NK-92 treated with Interleukin-12 subunit alpha and Interleukin-12 subunit beta, amount 100 ng/mL, for 24 hours (cell line): ENCODE data around the gene ODAD3.
A peak's percentile ranks its signal among the peaks of the same experiment; 100 is the strongest.
"Not testable (repeated sequence)": the region's sequence is repeated elsewhere in the genome, so short reads cannot be mapped to it uniquely, and the experiment has no call there.

Experiments used
- DNase-seq: peaks from one replicate; lab custom pipeline; 2025; lab: John Stamatoyannopoulos, UW

ODAD3 gene

GRCh38 chr19:11435057-11435832, at the start of gene ODAD3, which contains the start of gene PRKCSH:
TSS of gene ODAD3 (minus strand) at chr19:11435121. CDS start at chr19:11435016, 105 bp downstream.
TSS of gene PRKCSH (plus strand) at chr19:11435635. CDS start at chr19:11436118, 483 bp downstream.
- DNase-seq, result peak; percentile 99

GRCh38 chr19:11483366-11484111, 48.6 kb upstream of the ODAD3 start:
- no peak for DNase-seq

- DNase-seq, result peak; percentile 78
Measured at GRCh38 chr19:11482384-11483050, 47.6 kb upstream of the ODAD3 start.

DNA sequence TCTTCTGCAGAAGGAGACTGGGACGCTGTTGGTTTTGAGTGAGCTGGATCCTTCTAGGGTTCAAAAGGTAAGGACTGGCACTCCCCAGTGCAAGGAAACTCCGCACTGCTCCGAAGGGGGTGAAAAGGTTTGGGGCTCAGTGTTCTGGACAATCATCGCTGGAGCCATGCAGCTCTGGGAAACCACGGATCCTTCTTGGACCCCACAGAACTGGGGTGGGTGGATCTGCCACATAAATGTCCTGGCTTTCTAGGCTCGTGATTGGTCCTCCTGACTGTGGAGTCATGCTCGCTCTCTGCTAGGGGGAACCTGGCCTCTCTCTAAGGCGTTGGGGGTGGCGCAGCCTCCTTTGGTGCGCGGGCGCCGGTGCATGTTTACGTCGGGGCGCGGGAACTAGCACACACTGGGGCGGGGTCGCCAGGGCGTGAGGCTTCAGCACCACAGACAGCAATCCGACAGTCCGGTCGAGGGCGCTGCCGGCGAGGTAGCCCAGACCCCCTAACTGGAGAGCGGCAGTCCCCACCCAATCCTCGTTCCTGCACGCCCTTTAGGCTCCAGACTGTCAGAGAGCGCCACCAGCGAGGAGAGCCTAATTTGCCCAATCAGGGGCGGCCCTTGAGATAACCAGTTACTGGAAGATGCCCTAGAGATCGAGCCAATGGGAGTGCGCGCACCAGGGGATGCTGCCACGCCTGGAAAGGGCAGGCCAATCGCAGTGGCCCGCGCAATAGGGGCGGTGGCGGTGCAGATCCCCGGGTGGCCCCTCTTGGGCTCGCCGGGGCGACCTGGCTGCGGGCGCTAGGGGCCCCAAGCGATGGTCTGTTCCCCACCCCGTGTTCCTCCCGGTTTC, 46.8 kb upstream of the ODAD3 start:
- DNase-seq, result no peak

- DNase-seq, result no peak
Measured at GRCh38 chr19:11480715-11481533, 46.0 kb upstream of the ODAD3 start, which contains the start of gene ELAVL3. TSS of gene ELAVL3 (minus strand) at chr19:11481046. CDS start at chr19:11480608, 438 bp downstream.

DNA sequence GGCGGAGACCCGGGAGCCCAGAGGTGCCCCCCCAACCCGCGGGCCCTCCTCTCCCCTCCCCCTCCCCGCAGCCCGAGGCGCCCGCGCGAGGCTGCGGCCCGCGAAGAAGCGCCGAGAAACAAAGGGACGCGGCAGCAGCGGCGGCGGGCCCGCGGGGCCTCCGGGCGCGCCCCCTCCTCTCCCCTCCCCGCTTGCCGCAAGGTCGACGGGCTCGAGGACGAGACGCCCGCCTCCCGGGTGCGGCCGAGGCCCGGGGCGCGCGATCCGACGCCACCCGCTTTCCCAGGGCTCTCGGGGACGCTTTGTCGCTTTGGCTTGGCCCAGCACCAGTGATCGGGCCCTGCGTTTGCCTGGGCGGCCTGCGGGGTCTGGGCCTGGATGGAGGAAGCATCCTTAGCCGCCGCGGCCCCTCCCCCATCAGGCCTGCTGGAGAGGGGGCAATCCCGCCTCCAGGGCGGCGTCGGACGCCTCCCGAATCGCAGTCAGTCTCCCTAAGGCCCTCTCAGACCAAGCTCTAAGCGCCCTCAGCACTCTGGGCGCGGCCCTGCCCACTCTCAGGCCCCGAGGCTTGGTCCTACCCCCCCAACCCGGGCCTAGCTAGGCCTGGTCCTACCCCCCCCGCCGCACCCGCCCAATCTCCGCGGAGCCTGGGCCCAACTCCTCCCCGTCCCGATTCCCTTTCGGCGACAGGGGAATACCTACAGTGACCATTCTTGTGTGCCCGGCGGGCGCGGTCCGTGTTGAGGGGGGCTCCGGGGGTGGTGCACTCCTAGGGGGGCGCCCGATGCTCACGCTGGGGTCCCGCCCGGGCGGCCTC, 45.2 kb upstream of the ODAD3 start:
- no peak for DNase-seq

DNA sequence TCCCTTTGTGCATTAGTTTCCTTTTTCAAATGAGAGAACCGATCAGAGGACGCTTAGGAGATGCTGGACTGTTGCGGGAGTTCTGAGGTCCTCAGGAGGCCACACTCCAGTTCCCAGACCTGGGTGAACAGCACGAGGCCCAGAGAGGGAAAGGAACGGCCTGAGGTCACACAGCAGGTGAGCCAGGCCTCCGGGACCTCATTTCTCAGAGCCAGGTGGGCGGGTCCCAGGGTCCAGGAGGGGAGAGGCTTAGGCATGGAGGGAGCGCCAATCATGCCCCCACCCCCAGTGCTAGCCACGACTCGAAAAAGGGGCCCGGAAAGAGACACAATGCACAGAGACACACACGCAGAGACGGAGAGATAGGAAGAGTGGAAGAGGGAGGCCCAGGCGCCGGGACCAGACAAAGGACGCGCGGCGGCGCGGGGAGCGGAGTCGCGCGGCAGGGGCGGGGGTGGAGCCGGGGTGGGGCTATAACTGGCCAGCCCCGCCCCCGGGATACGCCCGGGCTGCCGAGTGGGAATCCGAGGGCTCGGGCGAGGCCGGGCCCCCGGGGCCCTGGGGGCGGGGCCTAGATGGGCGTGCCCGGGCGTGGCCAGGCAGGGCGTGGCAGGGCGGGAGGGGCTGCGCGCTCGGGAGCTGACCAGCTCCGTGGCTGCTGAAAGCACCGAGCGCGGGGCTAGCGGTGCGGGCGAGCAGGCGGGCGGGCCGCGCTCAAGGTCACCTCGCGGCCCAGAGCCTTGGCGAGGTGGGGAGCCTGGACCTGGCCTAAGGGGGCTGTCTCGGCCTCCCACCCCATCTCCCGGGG, 44.4 kb upstream of the ODAD3 start:
- DNase-seq, result no peak

- DNase-seq, result no peak
Measured at GRCh38 chr19:11478167-11479089, 43.5 kb upstream of the ODAD3 start.

DNA sequence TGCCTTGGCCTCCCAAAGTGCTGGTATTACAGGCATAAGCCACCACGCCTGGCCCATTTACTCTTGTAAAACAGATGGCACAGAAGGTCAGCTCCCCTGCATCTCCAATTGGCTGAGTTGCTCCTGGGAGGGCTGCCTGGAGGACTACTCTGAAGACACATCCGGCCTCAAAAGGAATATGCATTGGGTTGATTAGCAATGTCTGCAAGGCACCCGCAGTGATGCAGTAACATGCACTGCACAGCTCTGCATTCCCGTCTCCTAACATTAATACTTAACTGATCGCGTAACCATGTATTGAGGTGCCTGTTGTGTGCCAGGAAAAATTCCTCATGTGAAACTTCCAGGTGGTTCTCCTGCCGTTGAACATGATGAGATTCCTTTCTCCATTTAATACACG, 40.9 kb upstream of the ODAD3 start:
- no peak for DNase-seq

DNA sequence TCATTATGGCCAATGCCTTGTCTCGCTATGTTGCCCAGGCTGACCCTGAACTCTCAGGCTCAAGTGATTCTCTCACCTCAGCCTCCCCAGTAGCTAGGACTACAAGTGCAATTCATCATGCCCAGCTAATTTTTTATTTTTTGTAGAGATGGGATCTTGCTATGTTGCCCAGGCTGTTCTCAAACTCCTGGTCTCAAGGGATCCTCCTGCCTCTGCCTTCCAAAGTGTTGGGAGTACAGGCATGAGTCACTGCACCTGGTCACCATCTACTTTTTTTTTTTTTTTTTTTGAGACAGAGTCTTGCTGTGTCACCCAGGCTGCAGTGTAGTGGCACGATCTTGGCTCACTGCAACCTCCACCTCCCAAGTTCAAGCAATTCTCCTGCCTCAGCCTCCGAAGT, 40.4 kb upstream of the ODAD3 start:
- not testable (repeated sequence) for DNase-seq

GRCh38 chr19:11473725-11474124, 38.8 kb upstream of the ODAD3 start:
- DNase-seq, result no peak

DNA sequence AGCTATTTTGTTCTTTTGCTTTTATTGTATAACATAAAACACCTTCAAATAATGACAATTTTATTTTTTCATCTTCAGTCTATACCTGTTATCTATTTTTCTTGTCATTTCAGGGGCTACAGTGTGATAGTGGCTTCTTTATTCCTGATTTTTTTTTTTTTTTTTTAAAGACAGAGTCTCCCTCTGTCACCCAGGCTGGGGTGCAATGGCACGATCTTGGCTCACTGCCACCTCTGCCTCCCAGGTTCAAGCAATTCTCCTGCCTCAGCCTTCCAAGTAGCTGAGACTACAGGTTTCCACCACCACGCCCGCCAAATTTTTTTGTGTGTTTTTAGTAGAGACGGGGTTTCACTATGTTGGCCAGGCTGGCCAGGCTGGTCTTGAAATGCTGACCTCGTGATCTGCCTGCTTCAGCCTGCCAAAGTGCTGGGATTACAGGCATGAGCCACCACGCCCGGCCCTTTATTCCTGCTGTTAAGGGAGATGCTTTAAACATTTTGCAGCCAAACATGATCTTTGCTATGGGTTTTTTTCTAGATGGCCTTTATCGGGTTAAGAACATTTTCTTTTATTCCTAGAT, 33.4 kb upstream of the ODAD3 start:
- not testable (repeated sequence) for DNase-seq

- DNase-seq, result no peak
Measured at GRCh38 chr19:11465600-11465999, 30.7 kb upstream of the ODAD3 start.

- DNase-seq, result no peak
Measured at GRCh38 chr19:11464333-11465265, 29.7 kb upstream of the ODAD3 start.

DNA sequence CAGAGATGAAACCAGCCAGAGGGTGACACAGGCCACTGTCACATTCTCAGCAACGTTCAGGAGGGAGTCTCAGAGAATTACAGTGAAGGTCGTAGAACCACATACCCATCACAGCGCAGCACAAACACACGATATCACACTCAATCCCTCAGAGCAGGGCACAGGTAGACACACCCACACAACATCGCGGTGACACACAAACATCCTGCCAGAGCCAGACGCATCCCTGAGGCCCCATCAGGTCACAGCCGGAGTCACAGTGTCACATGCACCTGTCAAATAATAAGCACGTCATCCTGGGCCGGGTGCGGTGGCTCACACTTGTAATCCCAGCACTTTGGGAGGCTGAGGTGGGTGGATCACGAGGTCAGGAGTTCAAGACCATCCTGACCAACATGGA, 28.5 kb upstream of the ODAD3 start:
- DNase-seq, result no peak

- DNase-seq, result no peak
Measured at GRCh38 chr19:11461453-11461852, 26.5 kb upstream of the ODAD3 start.
